SU-DHL-6 (cell line): ENCODE results near the gene PNRC1.

Source experiments
- H2AFZ ChIP-seq: fragments of 200-600 bp; sonication (generic); 2 replicates; pipeline ENCODE4 v1.6.1; 2014; ENCODE audit warnings: low read depth, mild to moderate bottlenecking, moderate library complexity, mixed read lengths, antibody characterized with exemption, low read length; ENCODE audit not compliant: severe bottlenecking
- H3F3A ChIP-seq: fragments of 200-600 bp; shearing (Covaris generic); 2 replicates; pipeline ENCODE4 v1.6.0; 2016; ENCODE audit warnings: antibody characterized with exemption, mild to moderate bottlenecking; ENCODE audit not compliant: insufficient read depth
- H3K27ac ChIP-seq: fragments of 200-600 bp; sonication (generic); 2 replicates; pipeline ENCODE4 v1.5.1; 2016; ENCODE audit warnings: low read depth, mild to moderate bottlenecking, low read length, moderate library complexity, mixed read lengths
- H3K27me3 ChIP-seq: fragments of 200-600 bp; sonication (generic), shearing (Covaris generic); 2 replicates; pipeline ENCODE4 v1.6.0; 2014; ENCODE audit warnings: mild to moderate bottlenecking, low read length
- H3K36me3 ChIP-seq: fragments of 200-600 bp; sonication (generic); 2 replicates; pipeline ENCODE4 v1.6.1; 2014; ENCODE audit warnings: mild to moderate bottlenecking, low read length, mixed read lengths
- H3K4me2 ChIP-seq: fragments of 300-600, 200-600 bp; shearing (Covaris generic), sonication (generic); 2 replicates; pipeline ENCODE4 v1.6.0; 2014; ENCODE audit warnings: low read length, low read depth, mild to moderate bottlenecking; ENCODE audit not compliant: poor library complexity, severe bottlenecking
- H3K4me3 ChIP-seq: fragments of 200-600 bp; sonication (generic); 2 replicates; pipeline ENCODE4 v1.5.1; 2014; ENCODE audit warnings: antibody characterized with exemption, low read length, mild to moderate bottlenecking, mixed read lengths; ENCODE audit not compliant: insufficient read depth, poor library complexity, severe bottlenecking
- H3K79me2 ChIP-seq: fragments of 200-600 bp; sonication (generic); 2 replicates; pipeline ENCODE4 v1.6.1; 2014; ENCODE audit warnings: mild to moderate bottlenecking, low read length, moderate library complexity; ENCODE audit not compliant: insufficient read depth
- H3K9ac ChIP-seq: fragments of 200-600 bp; sonication (generic); 2 replicates; pipeline ENCODE4 v1.7.0; 2014; ENCODE audit warnings: mild to moderate bottlenecking, low read length
- H3K9me2 ChIP-seq: fragments of 200-600 bp; sonication (generic); replicated peaks from 2 replicates; pipeline ENCODE4 v1.6.1; 2014; ENCODE audit warnings: low read length; ENCODE audit not compliant: insufficient read depth
- H3K9me3 ChIP-seq: fragments of 200-600 bp; sonication (generic); 2 replicates; pipeline ENCODE4 v1.6.1; 2014; ENCODE audit warnings: low read length, mixed read lengths; ENCODE audit not compliant: insufficient read depth
- H4K20me1 ChIP-seq: fragments of 200-600 bp; sonication (generic); 2 replicates; pipeline ENCODE4 v1.6.1; 2014; ENCODE audit warnings: low read depth, mild to moderate bottlenecking, antibody characterized with exemption, low read length, moderate library complexity, mixed read lengths
- EZH2phosphoT487 ChIP-seq: fragments of 200-600 bp; sonication (generic), shearing (Covaris generic); conservative IDR thresholded peaks from 2 replicates; pipeline ENCODE4 v1.6.1; 2018; ENCODE audit warnings: mild to moderate bottlenecking, antibody characterized with exemption, low read length, moderate library complexity, mixed read lengths
- TF ChIP-seq, protein P1 (sequence below): fragments of 200-600 bp; sonication (generic); IDR thresholded peaks from one replicate; pipeline ENCODE4 v1.5.1; 2017; ENCODE audit warnings: antibody characterized with exemption, mild to moderate bottlenecking, low read length, moderate library complexity; ENCODE audit not compliant: insufficient read depth, poor library complexity, severe bottlenecking

PNRC1 gene

DNA sequence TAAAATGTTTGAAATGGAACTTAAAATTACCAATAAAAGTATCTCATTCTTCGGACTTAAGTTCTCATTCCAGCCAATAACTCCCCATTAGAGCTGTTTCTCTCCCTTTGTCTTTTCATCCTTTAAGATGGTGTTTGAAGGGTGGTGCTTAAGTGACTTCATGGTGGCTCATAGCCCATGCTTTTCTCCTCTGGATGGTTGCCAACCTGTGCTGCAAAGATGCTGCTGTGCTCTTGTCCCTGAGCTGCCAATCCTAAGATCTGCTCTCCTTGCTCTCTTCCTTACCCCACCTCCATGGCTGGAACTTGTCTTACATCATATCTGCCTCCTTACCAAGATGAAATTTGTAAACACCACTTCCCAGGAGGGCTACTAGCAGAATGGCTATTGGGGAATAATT, 31.6 kb upstream of the PNRC1 start:
- Histone ChIP-seq H3K4me3 (no peak overlapping the region), H3F3A (no peaks in the 10 kb centered on the region), H3K9ac (no peak overlapping the region), H3K36me3 (no peaks in the 10 kb centered on the region), H3K27me3 (no peaks in the 10 kb centered on the region), H3K9me3 (no peaks in the 10 kb centered on the region), H3K9me2 (no peaks in the 10 kb centered on the region), H3K79me2 (no peaks in the 10 kb centered on the region), H3K4me2 (no peak overlapping the region), H2AFZ (no peak overlapping the region), H3K27ac (no peak overlapping the region), H4K20me1 (no peaks in the 10 kb centered on the region)
- TF ChIP-seq, protein P1, sequence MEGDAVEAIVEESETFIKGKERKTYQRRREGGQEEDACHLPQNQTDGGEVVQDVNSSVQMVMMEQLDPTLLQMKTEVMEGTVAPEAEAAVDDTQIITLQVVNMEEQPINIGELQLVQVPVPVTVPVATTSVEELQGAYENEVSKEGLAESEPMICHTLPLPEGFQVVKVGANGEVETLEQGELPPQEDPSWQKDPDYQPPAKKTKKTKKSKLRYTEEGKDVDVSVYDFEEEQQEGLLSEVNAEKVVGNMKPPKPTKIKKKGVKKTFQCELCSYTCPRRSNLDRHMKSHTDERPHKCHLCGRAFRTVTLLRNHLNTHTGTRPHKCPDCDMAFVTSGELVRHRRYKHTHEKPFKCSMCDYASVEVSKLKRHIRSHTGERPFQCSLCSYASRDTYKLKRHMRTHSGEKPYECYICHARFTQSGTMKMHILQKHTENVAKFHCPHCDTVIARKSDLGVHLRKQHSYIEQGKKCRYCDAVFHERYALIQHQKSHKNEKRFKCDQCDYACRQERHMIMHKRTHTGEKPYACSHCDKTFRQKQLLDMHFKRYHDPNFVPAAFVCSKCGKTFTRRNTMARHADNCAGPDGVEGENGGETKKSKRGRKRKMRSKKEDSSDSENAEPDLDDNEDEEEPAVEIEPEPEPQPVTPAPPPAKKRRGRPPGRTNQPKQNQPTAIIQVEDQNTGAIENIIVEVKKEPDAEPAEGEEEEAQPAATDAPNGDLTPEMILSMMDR, result no peak
- no peak for TF ChIP-seq EZH2phosphoT487

GRCh38 chr6:89050155-89050554, 30.4 kb upstream of the PNRC1 start:
- Histone ChIP-seq H3K36me3 (no peaks in the 10 kb centered on the region), H3K9me3 (no peaks in the 10 kb centered on the region), H3K27me3 (no peaks in the 10 kb centered on the region), H3K4me2 (no peak overlapping the region), H4K20me1 (no peaks in the 10 kb centered on the region), H3K4me3 (no peak overlapping the region), H3K79me2 (no peaks in the 10 kb centered on the region), H3K9ac (no peak overlapping the region), H2AFZ (no peak overlapping the region), H3K9me2 (no peaks in the 10 kb centered on the region), H3F3A (no peaks in the 10 kb centered on the region), H3K27ac (no peak overlapping the region)
- TF ChIP-seq, protein P1, result no peak
- no peak for TF ChIP-seq EZH2phosphoT487

DNA sequence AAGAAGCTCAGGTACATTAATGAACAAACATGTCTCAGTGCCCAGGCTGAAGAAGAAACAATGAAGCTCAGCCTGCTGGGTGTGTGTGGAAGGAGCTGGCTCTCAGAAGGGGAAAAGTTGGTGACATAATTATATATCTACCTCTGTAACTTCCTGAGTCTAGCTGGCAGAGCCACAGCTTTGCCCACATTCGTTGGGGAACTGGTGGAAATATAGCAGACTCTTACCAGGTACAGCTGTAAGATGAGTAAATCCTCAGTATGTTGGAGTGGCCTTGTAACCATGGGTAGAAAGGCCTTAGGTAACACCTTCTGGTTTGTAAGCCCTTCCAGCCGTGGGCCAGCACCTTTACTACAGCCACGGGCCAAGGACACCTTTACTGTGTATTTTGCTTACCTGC, 29.9 kb upstream of the PNRC1 start:
- Histone ChIP-seq H3K27ac (no peak overlapping the region), H3K4me2 (no peak overlapping the region)
- TF ChIP-seq EZH2phosphoT487, result no peak

GRCh38 chr6:89051676-89052075, 28.9 kb upstream of the PNRC1 start:
- TF ChIP-seq, protein P1, result no peak
- no peak for TF ChIP-seq EZH2phosphoT487
- Histone ChIP-seq H3K36me3 (no peaks in the 10 kb centered on the region), H3K79me2 (no peaks in the 10 kb centered on the region), H3K9ac (no peak overlapping the region), H3K4me3 (no peak overlapping the region), H2AFZ (no peak overlapping the region), H3F3A (no peaks in the 10 kb centered on the region), H3K27me3 (no peaks in the 10 kb centered on the region), H3K4me2 (no peak overlapping the region), H3K9me2 (no peaks in the 10 kb centered on the region), H3K27ac (no peak overlapping the region), H4K20me1 (no peaks in the 10 kb centered on the region), H3K9me3 (no peaks in the 10 kb centered on the region)

More for the DNA sequence above, 29.9 kb upstream of the PNRC1 start:
- no peaks in the 10 kb centered on the region for H4K20me1 ChIP-seq
- no peaks in the 10 kb centered on the region for H3K9me2 ChIP-seq
- no peaks in the 10 kb centered on the region for H3K36me3 ChIP-seq
- no peaks in the 10 kb centered on the region for H3K9me3 ChIP-seq
- no peaks in the 10 kb centered on the region for H3K79me2 ChIP-seq
- H3K9ac ChIP-seq, result no peak overlapping the region
- H3F3A ChIP-seq, result no peaks in the 10 kb centered on the region
- H3K4me3 ChIP-seq, result no peak overlapping the region
- H3K27me3 ChIP-seq, result no peaks in the 10 kb centered on the region
- no peak overlapping the region for H2AFZ ChIP-seq
